OCI-LY3 (cell line): ENCODE measurements around the gene TTC4.

Source experiments
- H2AFZ ChIP-seq: fragments of 200-600, 300-600 bp; shearing (Covaris generic); 2 replicates; pipeline ENCODE4 v1.6.0; 2014; ENCODE audit warnings: antibody characterized with exemption, low read depth, low read length
- H3K27ac ChIP-seq: fragments of 200-600, 300-600 bp; sonication (generic); 2 replicates; pipeline ENCODE4 v1.5.1; 2014; ENCODE audit warnings: mild to moderate bottlenecking, low read length, moderate library complexity, mixed read lengths
- H3K27me3 ChIP-seq: fragments of 200-600, 300-600 bp; sonication (generic); 2 replicates; pipeline ENCODE4 v1.6.1; 2014; ENCODE audit warnings: low read depth, low read length, mixed read lengths
- H3K36me3 ChIP-seq: fragments of 200-600, 300-600 bp; sonication (generic); replicated peaks from 2 replicates; pipeline ENCODE3; 2014; ENCODE audit warnings: low read depth, low read length, mixed read lengths
- H3K4me1 ChIP-seq: fragments of 300-600, 200-600 bp; sonication (generic); 2 replicates; pipeline ENCODE4 v1.6.1; 2014; ENCODE audit warnings: low read length, mixed read lengths
- H3K4me2 ChIP-seq: fragments of 200-600, 300-600 bp; sonication (generic); 2 replicates; pipeline ENCODE4 v1.6.1; 2014; ENCODE audit warnings: low read length, mixed read lengths
- H3K4me3 ChIP-seq: fragments of 300-600, 200-600 bp; sonication (generic); 2 replicates; pipeline ENCODE4 v1.5.1; 2014; ENCODE audit warnings: antibody characterized with exemption, mild to moderate bottlenecking, low read length, moderate library complexity
- H3K79me2 ChIP-seq: fragments of 300-600, 200-600 bp; shearing (Covaris generic); 2 replicates; pipeline ENCODE4 v1.6.1; 2014; ENCODE audit warnings: mild to moderate bottlenecking, low read length, mixed read lengths
- H3K9ac ChIP-seq: fragments of 300-600, 200-600 bp; shearing (Covaris generic); 2 replicates; pipeline ENCODE4 v1.6.0; 2014; ENCODE audit warnings: mild to moderate bottlenecking, low read length, moderate library complexity
- H3K9me3 ChIP-seq: fragments of 200-600, 300-600 bp; shearing (Covaris generic); 2 replicates; pipeline ENCODE4 v1.6.1; 2014; ENCODE audit warnings: low read length, mixed read lengths; ENCODE audit not compliant: insufficient read depth
- H4K20me1 ChIP-seq: fragments of 200-600, 300-600 bp; sonication (generic); 2 replicates; pipeline ENCODE4 v1.6.1; 2016; ENCODE audit warnings: low read length, mixed read lengths; ENCODE audit not compliant: insufficient read depth
- CTCF ChIP-seq: fragments of 200-600, 300-600 bp; sonication (generic); IDR thresholded peaks from 2 replicates; pipeline ENCODE4 v1.5.1; 2014; ENCODE audit warnings: antibody characterized with exemption, low read length, low read depth
- EZH2phosphoT487 ChIP-seq: fragments of 200-600 bp; shearing (Covaris generic); IDR thresholded peaks from 2 replicates; pipeline ENCODE4 v1.6.1; 2018; ENCODE audit warnings: antibody characterized with exemption, mixed run types, low read depth

Gene TTC4

DNA sequence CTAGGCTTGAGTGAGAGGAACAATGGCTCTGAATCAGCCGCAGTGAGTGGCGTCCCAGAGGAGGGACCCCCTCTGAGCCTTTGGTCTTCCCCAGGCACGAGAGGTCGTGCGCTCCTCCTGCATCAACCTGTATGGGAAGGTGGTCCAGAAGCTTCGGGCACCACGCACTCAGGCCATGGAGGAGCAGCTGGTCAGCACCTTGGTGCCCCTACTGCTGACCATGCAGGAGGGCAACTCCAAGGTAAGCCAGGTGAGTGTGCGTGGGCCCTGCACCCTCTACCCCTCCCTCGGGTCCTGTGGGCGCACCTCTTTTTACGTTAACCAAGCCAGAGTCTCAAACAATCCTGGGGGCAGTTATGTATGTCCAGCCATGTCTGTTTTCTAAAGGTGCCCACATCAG lies 13.7 kb upstream of the TTC4 start:
- Histone ChIP-seq H3K9me3 (no peaks in the 10 kb centered on the region), H3K4me2 (no peak overlapping the region), H3K4me1 (no peaks in the 10 kb centered on the region), H3K4me3 (no peak overlapping the region), H4K20me1 (no peaks in the 10 kb centered on the region), H2AFZ (no peak overlapping the region), H3K36me3 (no peaks in the 10 kb centered on the region), H3K27ac (no peak overlapping the region), H3K27me3 (no peaks in the 10 kb centered on the region), H3K79me2 (no peaks in the 10 kb centered on the region), H3K9ac (no peak overlapping the region)
- TF ChIP-seq CTCF (no peak), EZH2phosphoT487 (no peak)

DNA sequence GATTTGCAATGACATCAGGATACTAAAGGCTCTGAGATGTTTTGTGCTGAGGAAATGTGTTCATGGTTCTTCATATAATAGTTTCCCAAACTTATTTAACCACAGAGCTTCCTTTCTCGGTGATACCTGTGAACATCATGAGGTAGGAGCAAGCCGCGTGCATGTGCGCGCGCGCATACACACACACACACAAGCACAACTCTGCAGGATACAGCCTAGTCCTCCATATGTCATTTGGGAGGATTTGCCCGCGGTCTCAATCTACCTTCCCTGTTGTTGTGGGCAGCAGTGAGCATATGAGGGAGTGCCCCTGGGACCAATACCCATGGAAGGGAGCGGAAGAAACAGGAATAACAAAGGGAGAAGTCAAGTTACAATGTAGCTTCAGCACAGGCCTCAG lies 12.2 kb upstream of the TTC4 start:
- H3K27me3 ChIP-seq, result no peaks in the 10 kb centered on the region
- TF ChIP-seq EZH2phosphoT487 (no peak), CTCF (no peak)
- no peak overlapping the region for H3K4me3 ChIP-seq
- H3K36me3 ChIP-seq, result no peaks in the 10 kb centered on the region
- H3K9ac ChIP-seq, result no peak overlapping the region
- no peak overlapping the region for H2AFZ ChIP-seq
- no peaks in the 10 kb centered on the region for H3K79me2 ChIP-seq
- no peaks in the 10 kb centered on the region for H3K9me3 ChIP-seq
- no peaks in the 10 kb centered on the region for H4K20me1 ChIP-seq
- H3K4me2 ChIP-seq, result no peak overlapping the region
- no peak overlapping the region for H3K27ac ChIP-seq
- H3K4me1 ChIP-seq, result no peaks in the 10 kb centered on the region

DNA sequence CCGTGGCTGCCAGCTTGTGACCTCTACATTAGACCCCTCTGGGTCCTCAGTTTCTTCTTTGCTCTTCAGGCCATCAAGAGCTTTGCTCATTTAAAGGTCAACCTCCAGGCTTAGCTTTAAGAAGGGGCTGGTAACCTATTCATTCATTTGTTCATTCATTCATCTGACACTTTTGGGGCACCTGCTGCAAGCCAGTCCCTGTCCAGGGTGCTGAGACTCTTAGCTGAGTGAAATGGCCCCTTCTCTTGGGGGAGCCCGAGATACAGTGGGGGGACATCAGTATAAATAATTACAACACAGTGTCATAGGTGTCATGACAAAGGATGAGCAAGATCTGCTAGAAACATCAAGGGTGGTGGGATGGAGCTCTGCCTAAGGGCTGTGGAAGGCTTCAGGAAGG lies 10.5 kb upstream of the TTC4 start:
- no peaks in the 10 kb centered on the region for H3K9me3 ChIP-seq
- no peak overlapping the region for H3K9ac ChIP-seq
- H3K79me2 ChIP-seq, result no peaks in the 10 kb centered on the region
- no peak overlapping the region for H3K4me3 ChIP-seq
- H2AFZ ChIP-seq, result no peak overlapping the region
- H3K36me3 ChIP-seq, result no peaks in the 10 kb centered on the region
- no peak overlapping the region for H3K27ac ChIP-seq
- H3K4me1 ChIP-seq, result no peaks in the 10 kb centered on the region
- H3K27me3 ChIP-seq, result no peaks in the 10 kb centered on the region
- no peaks in the 10 kb centered on the region for H4K20me1 ChIP-seq
- no peak for TF ChIP-seq CTCF
- TF ChIP-seq EZH2phosphoT487, result no peak
- H3K4me2 ChIP-seq, result no peak overlapping the region

- no peaks in the 10 kb centered on the region for H4K20me1 ChIP-seq
- no peaks in the 10 kb centered on the region for H3K36me3 ChIP-seq
- no peaks in the 10 kb centered on the region for H3K79me2 ChIP-seq
- H3K4me2 ChIP-seq, result no peak overlapping the region
- H3K27ac ChIP-seq, result no peak overlapping the region
- TF ChIP-seq EZH2phosphoT487, result no peak
- TF ChIP-seq CTCF, result no peak
- H3K4me3 ChIP-seq, result no peak overlapping the region
- no peaks in the 10 kb centered on the region for H3K9me3 ChIP-seq
- no peak overlapping the region for H3K9ac ChIP-seq
- no peak overlapping the region for H2AFZ ChIP-seq
- H3K27me3 ChIP-seq, result no peaks in the 10 kb centered on the region
- H3K4me1 ChIP-seq, result no peaks in the 10 kb centered on the region
These were observed 9.2 kb upstream of the TTC4 start for GRCh38 chr1:54706419-54706818.
